Measurements from ENCODE around the gene ERGIC1.

ERGIC1 gene

GRCh38 chr5:172835290-172835993 is 1.4 kb downstream of the ERGIC1 start:
- Histone ChIP-seq H4K20me1 (ENCODE audit: insufficient read depth, low read length, poor library complexity, severe bottlenecking) (no peaks in the 10 kb centered on the region), H3K79me2 (ENCODE audit: insufficient read depth, low read length) (peaks cover 56% of the 10 kb centered on the region), H3K4me3 (ENCODE audit: low read length, poor library complexity, severe bottlenecking) (peak overlapping the region; percentile 90), H3K4me1 (ENCODE audit: insufficient read depth, low read length, poor library complexity, severe bottlenecking) (peaks cover 21% of the 10 kb centered on the region), H3F3A (ENCODE audit: low read depth) (0 out of 2 replicates have a peak, but pooled peaks cover 6% of the 10 kb centered on the region), H2AFZ (ENCODE audit: low read length) (no peak overlapping the region), H3K9ac (ENCODE audit: low read depth, low read length, poor library complexity, severe bottlenecking) (peak overlapping the region; percentile 96), H3K9me2 (replicated peaks; ENCODE audit: low read depth, low read length) (no peaks in the 10 kb centered on the region), H3K9me3 (ENCODE audit: insufficient read depth, low read depth, low read length) (no peaks in the 10 kb centered on the region), H3K27me3 (ENCODE audit: insufficient read depth, low read length, poor library complexity, severe bottlenecking) (no peaks in the 10 kb centered on the region), H3K36me3 (ENCODE audit: insufficient read depth, low read length) (no peaks in the 10 kb centered on the region), H3K4me2 (ENCODE audit: low read depth, low read length, poor library complexity, severe bottlenecking) (peak overlapping the region; percentile 98)
- no peak for TF ChIP-seq EZH2phosphoT487 (IDR thresholded peaks at IDR 0.05; ENCODE audit: borderline replicate concordance)

- Histone ChIP-seq H3K4me1 (ENCODE audit: insufficient read depth, low read length, poor library complexity, severe bottlenecking) (peaks cover 26% of the 10 kb centered on the region), H3K27me3 (ENCODE audit: insufficient read depth, low read length, poor library complexity, severe bottlenecking) (no peaks in the 10 kb centered on the region), H3K9me2 (replicated peaks; ENCODE audit: low read depth, low read length) (no peaks in the 10 kb centered on the region), H4K20me1 (ENCODE audit: insufficient read depth, low read length, poor library complexity, severe bottlenecking) (no peaks in the 10 kb centered on the region), H2AFZ (ENCODE audit: low read length) (no peak overlapping the region), H3F3A (ENCODE audit: low read depth) (0 out of 2 replicates have a peak, but pooled peaks cover 6% of the 10 kb centered on the region), H3K9ac (ENCODE audit: low read depth, low read length, poor library complexity, severe bottlenecking) (peak overlapping the region; percentile 96), H3K9me3 (ENCODE audit: insufficient read depth, low read depth, low read length) (no peaks in the 10 kb centered on the region), H3K4me2 (ENCODE audit: low read depth, low read length, poor library complexity, severe bottlenecking) (peak overlapping the region; percentile 98), H3K4me3 (ENCODE audit: low read length, poor library complexity, severe bottlenecking) (peak overlapping the region; percentile 90), H3K79me2 (ENCODE audit: insufficient read depth, low read length) (peaks cover 62% of the 10 kb centered on the region), H3K36me3 (ENCODE audit: insufficient read depth, low read length) (no peaks in the 10 kb centered on the region)
- TF ChIP-seq EZH2phosphoT487 (IDR thresholded peaks at IDR 0.05; ENCODE audit: borderline replicate concordance), result no peak
- TF ChIP-seq CTCF (conservative IDR thresholded peaks at IDR 0.05; ENCODE audit: low read length), result no peak
Measured at GRCh38 chr5:172835994-172836356, 1.9 kb downstream of the ERGIC1 start.

- TF ChIP-seq EZH2phosphoT487 (IDR thresholded peaks at IDR 0.05; ENCODE audit: borderline replicate concordance), result no peak
- no peak for TF ChIP-seq CTCF (conservative IDR thresholded peaks at IDR 0.05; ENCODE audit: low read length)
- peaks cover 78% of the 10 kb centered on the region for H3K79me2 ChIP-seq (ENCODE audit: insufficient read depth, low read length)
- H3K4me1 ChIP-seq (ENCODE audit: insufficient read depth, low read length, poor library complexity, severe bottlenecking), result peaks cover 30% of the 10 kb centered on the region
- no peaks in the 10 kb centered on the region for H3K36me3 ChIP-seq (ENCODE audit: insufficient read depth, low read length)
- no peaks in the 10 kb centered on the region for H3K9me2 ChIP-seq (replicated peaks; ENCODE audit: low read depth, low read length)
- no peaks in the 10 kb centered on the region for H4K20me1 ChIP-seq (ENCODE audit: insufficient read depth, low read length, poor library complexity, severe bottlenecking)
- H3K4me2 ChIP-seq (ENCODE audit: low read depth, low read length, poor library complexity, severe bottlenecking), result peak overlapping the region; percentile 98
- H3F3A ChIP-seq (ENCODE audit: low read depth), result 0 out of 2 replicates have a peak, but pooled peaks cover 6% of the 10 kb centered on the region
- H3K9me3 ChIP-seq (ENCODE audit: insufficient read depth, low read depth, low read length), result no peaks in the 10 kb centered on the region
- peak overlapping the region; percentile 96 for H3K9ac ChIP-seq (ENCODE audit: low read depth, low read length, poor library complexity, severe bottlenecking)
- peak overlapping the region; percentile 90 for H3K4me3 ChIP-seq (ENCODE audit: low read length, poor library complexity, severe bottlenecking)
- no peak overlapping the region for H2AFZ ChIP-seq (ENCODE audit: low read length)
- no peaks in the 10 kb centered on the region for H3K27me3 ChIP-seq (ENCODE audit: insufficient read depth, low read length, poor library complexity, severe bottlenecking)
Measured at GRCh38 chr5:172837640-172838039, 3.6 kb downstream of the ERGIC1 start.
